ENCODE measurements around the gene HBA1.
"Not testable (repeated sequence)": the region's sequence is repeated elsewhere in the genome, so short reads cannot be mapped to it uniquely, and the experiment has no call there.

Gene HBA1

DNA sequence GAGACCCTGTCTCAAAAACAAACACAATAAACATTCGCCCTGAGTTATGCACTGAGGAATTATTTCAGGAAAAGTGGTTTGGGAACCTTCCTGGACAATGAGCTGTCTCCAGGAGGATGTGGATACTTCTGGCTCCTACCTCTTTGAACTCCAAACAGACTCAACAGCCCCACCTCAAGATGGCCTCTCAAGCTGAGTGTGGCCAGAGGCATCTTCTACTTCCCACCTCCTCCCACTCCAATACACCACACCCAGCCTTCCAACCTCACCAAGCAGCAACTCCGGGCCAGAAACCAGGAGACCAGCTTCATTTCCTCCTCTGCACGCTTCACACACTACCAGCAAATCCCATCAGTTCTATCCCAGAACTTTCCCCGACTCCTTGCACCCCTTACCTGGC, 15.4 kb downstream of the HBA1 start:
- DNase-seq (no peak), ATAC-seq (no peak)
- H3K4me1 Mint-ChIP-seq: no peaks in the 10 kb centered on the region
- no peak overlapping the region for H3K4me3 Mint-ChIP-seq
- H3K27me3 Mint-ChIP-seq: no peaks in the 10 kb centered on the region
- H3K27ac Mint-ChIP-seq: no peak overlapping the region
- no peaks in the 10 kb centered on the region for H3K9me3 Mint-ChIP-seq
- peaks cover 61% of the 10 kb centered on the region for H3K36me3 Mint-ChIP-seq (ENCODE audit: low read depth)

DNA sequence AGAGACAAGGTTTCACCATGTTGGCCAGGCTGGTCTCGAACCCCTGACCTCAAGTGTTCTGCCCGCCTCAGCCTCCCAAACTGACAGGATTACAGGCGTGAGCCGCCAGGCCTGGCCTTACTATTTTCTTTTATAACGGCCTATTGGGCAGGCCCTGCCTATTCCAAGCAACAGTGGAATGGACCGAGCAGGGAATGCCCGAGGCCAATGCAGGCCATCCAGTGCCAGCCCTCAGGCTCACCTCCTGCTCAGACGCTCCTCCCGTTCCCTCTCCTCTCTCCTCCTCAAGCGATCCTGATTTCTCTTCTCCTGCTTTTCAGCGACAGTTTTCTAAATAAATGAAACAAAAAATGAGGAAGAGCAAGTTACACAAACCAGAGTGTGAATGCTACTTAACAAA, 16.2 kb downstream of the HBA1 start:
- ATAC-seq (no peak), DNase-seq (no peak)
- Mint-ChIP-seq H3K4me1 (no peaks in the 10 kb centered on the region), H3K27me3 (no peaks in the 10 kb centered on the region), H3K36me3 (ENCODE audit: low read depth) (peaks cover 56% of the 10 kb centered on the region), H3K4me3 (no peak overlapping the region), H3K27ac (no peak overlapping the region), H3K9me3 (no peaks in the 10 kb centered on the region)

DNA sequence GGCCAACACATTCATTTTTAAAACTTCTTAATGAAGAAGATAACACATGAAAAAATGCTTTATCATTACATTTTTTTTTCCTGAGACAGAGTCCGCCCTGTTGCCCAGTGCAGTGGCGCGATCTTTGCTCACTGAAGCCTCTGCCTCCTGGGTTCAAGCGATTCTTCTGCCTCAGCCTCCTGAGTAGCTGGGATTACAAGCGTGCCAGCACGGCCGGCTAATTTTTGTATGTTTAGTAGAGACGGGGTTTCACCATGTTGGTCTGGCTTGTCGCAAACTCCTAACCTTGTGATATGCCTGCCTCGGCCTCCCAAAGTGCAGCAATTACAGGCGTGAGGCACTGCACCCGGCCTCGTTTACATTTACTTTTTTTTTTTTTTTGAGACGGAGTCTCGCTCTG, 17.0 kb downstream of the HBA1 start:
- Mint-ChIP-seq H3K36me3 (ENCODE audit: low read depth) (peaks cover 57% of the 10 kb centered on the region), H3K4me3 (no peak overlapping the region), H3K4me1 (no peaks in the 10 kb centered on the region), H3K27ac (no peak overlapping the region), H3K27me3 (no peaks in the 10 kb centered on the region), H3K9me3 (no peaks in the 10 kb centered on the region)
- no peak for ATAC-seq
- DNase-seq: no peak

DNA sequence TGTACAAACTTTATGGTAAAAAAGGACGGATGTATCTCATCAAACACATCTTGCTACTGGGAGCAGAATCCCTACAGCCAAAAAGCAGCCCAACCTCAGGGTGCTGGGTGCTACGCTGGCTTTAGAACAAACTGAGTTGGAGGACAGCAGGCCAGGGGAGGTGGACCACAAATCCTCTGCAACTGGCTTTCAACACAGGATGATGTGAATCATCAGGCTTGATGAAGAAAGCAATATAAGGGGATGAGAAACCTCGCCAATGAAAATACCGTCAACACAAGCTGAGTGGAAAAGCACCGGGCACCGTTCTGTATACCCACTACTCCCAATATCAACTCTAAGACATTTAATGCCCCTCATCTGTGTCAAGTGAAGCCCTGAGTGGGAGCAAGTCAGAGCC, 18.0 kb downstream of the HBA1 start:
- no peak for ATAC-seq
- Mint-ChIP-seq H3K27me3 (no peaks in the 10 kb centered on the region), H3K36me3 (ENCODE audit: low read depth) (peaks cover 53% of the 10 kb centered on the region), H3K4me1 (no peaks in the 10 kb centered on the region), H3K4me3 (no peak overlapping the region), H3K27ac (no peak overlapping the region), H3K9me3 (no peaks in the 10 kb centered on the region)
- no peak for DNase-seq

DNA sequence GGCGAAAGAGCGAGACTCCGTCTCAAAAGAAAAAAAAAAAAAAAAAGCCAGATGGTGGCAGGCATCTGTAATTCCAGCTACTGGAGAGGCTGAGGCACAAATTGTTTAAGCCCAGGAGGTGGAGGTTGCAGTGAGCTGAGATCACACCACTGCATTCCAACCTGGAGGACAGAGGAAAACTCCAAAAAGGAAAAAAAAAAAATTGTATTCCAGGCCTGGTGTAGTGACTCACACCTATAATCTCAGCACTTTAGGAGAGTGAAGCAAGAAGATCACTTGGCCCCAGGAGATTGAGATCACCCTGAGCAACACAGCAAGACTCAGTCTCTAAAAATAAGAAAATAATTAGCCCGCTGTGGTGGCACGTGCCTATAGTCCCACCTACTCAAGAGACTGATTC, 23.9 kb downstream of the HBA1 start:
- peaks cover 42% of the 10 kb centered on the region for H3K36me3 Mint-ChIP-seq (ENCODE audit: low read depth)

DNA sequence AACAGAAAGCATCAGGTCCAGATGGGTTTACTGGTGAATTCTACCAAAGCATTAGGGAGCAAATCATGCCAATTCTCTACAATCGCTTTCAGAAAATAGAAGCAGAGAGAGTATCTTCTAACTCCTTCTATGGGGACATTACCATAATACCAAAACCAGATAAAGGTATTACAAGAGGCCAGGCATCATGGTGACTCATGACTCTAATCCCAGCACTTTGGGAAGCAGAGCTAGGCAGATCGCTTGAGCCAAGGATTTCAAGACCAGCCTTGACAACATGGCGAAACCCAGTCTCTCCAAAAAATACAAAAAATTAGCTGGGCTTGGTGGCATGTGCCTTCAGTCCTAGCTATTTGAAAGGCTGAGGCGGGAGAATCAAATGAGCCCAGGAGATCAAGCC, 26.8 kb downstream of the HBA1 start:
- Mint-ChIP-seq H3K27ac (no peak overlapping the region), H3K27me3 (no peaks in the 10 kb centered on the region), H3K4me1 (no peaks in the 10 kb centered on the region), H3K36me3 (ENCODE audit: low read depth) (peaks cover 51% of the 10 kb centered on the region), H3K4me3 (no peak overlapping the region), H3K9me3 (no peaks in the 10 kb centered on the region)
- DNase-seq (no peak), ATAC-seq (no peak)

More for the DNA sequence above, 23.9 kb downstream of the HBA1 start:
- Mint-ChIP-seq H3K27me3 (no peaks in the 10 kb centered on the region), H3K4me3 (no peak overlapping the region), H3K9me3 (no peaks in the 10 kb centered on the region), H3K27ac (no peak overlapping the region), H3K4me1 (no peaks in the 10 kb centered on the region)
- DNase-seq (no peak), ATAC-seq (no peak)

DNA sequence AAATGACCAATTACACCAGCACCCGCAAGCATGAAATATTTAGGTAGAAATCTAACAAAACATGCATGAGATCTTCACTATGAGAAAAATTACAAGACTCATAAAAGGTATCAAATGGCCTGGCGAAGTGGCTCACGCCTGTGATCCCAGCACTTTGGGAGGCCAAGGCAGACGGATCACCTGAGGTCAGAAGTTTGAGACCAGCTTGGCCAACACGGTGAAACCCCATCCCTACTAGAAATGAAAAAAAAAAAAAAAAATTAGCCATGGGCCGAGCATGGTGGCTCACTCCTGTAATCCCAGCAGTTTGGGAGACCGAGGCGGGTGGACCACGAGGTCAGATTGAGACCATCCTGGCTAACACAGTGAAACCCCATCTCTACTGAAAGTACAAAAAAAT, 27.6 kb downstream of the HBA1 start:
- not testable (repeated sequence) for H3K27ac Mint-ChIP-seq, H3K9me3 Mint-ChIP-seq, H3K27me3 Mint-ChIP-seq, DNase-seq, H3K4me3 Mint-ChIP-seq, H3K4me1 Mint-ChIP-seq, ATAC-seq
- peaks cover 48% of the 10 kb centered on the region for H3K36me3 Mint-ChIP-seq (ENCODE audit: low read depth)

DNA sequence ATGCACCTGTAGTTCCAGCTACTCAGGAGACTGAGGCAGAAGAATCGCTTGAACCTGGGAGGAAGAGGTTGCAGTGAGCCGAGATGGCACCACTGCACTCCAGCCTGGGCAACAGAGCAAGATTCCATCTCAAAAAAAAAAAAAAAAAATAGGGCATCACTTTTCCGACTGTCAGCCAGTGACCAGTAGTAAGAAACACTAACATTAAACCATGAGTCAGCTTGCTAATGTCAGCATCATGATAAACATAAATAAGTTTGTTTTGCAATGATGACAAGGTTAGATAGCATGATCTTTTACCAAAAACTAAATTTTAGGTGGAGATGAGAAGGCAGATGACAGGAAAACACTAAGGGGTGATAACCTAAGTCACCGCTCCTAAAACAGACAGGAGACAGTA, 32.9 kb downstream of the HBA1 start:
- DNase-seq, H3K27me3 Mint-ChIP-seq, H3K27ac Mint-ChIP-seq, H3K4me3 Mint-ChIP-seq, H3K4me1 Mint-ChIP-seq, ATAC-seq, H3K9me3 Mint-ChIP-seq: not testable (repeated sequence)
- H3K36me3 Mint-ChIP-seq (ENCODE audit: low read depth): peaks cover 33% of the 10 kb centered on the region

DNA sequence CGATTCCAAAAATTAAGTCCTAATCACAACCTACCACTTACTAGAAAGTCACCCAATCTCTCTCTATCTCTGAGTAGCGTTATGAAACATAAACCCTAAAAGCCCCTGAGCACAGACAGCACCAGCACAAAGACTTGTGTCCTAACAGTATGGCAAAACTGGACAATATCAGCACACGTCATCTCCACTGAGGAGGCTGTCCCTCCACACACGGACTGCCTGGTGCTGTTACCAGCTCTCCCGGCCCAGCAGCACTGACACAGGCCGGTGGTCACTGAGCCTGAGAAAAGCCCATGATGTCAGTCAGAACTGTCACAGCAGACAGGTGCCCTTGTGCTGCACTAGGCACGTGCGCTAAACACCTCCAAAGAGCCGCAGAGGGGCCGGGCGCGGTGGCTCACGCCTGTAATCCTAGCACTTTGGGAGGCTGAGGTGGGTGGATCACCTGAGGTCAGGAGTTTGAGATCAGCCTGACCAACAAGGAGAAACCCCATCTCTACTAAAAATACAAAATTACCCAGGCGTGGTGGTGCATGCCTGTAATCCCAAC, 35.2 kb downstream of the HBA1 start:
- not testable (repeated sequence) for H3K27me3 Mint-ChIP-seq, H3K4me3 Mint-ChIP-seq, ATAC-seq, H3K9me3 Mint-ChIP-seq, H3K27ac Mint-ChIP-seq, DNase-seq, H3K4me1 Mint-ChIP-seq
- peaks cover 28% of the 10 kb centered on the region for H3K36me3 Mint-ChIP-seq (ENCODE audit: low read depth)

DNA sequence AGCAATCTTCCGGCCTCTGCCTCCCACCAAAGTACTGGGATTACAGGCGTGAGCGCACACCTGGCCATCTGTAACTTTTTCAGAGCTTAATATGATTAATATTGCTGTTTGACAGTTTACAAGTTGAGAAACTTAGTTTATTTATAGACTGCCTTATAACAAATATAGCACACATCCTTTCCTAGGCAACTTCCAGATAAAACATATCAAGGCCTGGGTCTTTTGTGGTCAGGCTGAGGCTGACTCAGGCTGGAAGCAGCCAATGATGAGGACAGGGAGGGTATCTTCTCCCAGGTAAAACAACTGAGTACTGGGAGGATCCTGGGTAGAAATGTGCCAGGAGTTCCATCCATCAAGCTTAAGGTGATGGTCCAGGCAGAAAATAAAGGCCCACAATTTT, 36.5 kb downstream of the HBA1 start:
- Mint-ChIP-seq H3K36me3 (ENCODE audit: low read depth) (peaks cover 28% of the 10 kb centered on the region), H3K27ac (no peak overlapping the region), H3K4me3 (no peak overlapping the region)

DNA sequence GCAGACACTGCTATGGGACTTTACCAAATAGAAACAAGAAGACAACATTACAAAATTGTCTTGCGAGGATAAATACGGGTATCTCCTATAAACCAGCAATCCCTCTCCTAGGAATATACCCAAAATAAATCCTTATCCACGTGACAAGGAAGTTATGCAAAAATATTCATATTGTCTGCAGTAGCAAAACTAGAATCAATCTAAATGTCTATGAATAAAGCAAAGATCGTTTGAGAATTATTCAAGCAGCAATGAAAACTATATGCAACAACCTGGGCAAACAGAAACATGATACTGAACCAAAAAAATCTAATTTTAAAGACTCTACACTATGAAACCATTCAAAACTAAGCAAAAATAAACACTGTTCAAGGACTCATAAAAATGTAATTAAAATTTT, 43.5 kb downstream of the HBA1 start:
- H3K36me3 Mint-ChIP-seq (ENCODE audit: low read depth): peaks cover 49% of the 10 kb centered on the region
- no peak for ATAC-seq

More for the DNA sequence above, 36.5 kb downstream of the HBA1 start:
- Mint-ChIP-seq H3K27me3 (no peaks in the 10 kb centered on the region), H3K4me1 (peaks cover 3% of the 10 kb centered on the region), H3K9me3 (no peaks in the 10 kb centered on the region)
- no peak for DNase-seq
- no peak for ATAC-seq

More for the DNA sequence above, 43.5 kb downstream of the HBA1 start:
- no peak for DNase-seq
- peak overlapping the region; percentile 22 for H3K27ac Mint-ChIP-seq
- peaks cover 6% of the 10 kb centered on the region for H3K4me1 Mint-ChIP-seq
- no peaks in the 10 kb centered on the region for H3K9me3 Mint-ChIP-seq
- no peak overlapping the region for H3K4me3 Mint-ChIP-seq
- H3K27me3 Mint-ChIP-seq: no peaks in the 10 kb centered on the region
